Measurements from ENCODE around the gene CALHM1.

DNA sequence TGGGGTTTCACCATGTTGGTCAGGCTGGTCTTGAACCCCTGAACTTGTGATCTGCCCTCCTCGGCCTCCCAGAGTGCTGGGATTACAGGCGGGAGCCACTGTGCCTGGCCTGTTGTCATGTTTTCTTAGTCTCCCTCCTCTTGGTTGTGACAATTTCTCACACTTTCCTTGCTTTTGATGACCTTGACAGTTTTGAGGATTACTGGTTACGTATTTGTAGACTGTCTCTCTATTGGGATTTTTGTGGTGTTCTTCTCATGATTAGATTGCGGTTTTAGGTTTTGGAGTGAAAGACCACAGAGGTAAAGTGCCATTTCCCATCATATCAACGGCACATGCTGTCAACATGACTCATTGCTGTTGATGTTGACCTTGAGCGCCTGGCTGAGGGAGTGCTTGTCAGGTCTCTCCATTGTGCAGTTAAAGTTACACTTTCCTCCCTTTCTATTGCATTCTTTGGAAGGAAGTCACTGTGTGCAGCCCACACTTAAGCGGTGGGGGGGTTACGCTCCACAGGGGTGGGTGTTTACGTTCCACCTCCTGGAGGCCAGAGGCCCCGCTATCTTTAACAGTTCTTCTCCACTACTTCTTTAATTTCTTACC lies 45.6 kb upstream of the CALHM1 start:
- no peak for TF ChIP-seq NFRKB (IDR thresholded peaks at IDR 0.05)
- TF ChIP-seq HDGF (IDR thresholded peaks at IDR 0.05; ENCODE audit: borderline replicate concordance), result no peak
- TF ChIP-seq BHLHE40 (IDR thresholded peaks at IDR 0.05; ENCODE audit: borderline replicate concordance), result no peak
- no peak for TF ChIP-seq SP1 (IDR thresholded peaks at IDR 0.05)
- TF ChIP-seq FOXM1 (IDR thresholded peaks at IDR 0.05; ENCODE audit: borderline replicate concordance), result no peak
- TF ChIP-seq FOXK2 (IDR thresholded peaks at IDR 0.05), result no peak
